GM19468 (cell line): Measurements from ENCODE around the gene PRKAB1.
"Not testable (repeated sequence)": the region's sequence is repeated elsewhere in the genome, so short reads cannot be mapped to it uniquely, and the experiment has no call there.

ENCODE experiments used
- ATAC-seq: cut with Tn5 transposase; IDR thresholded peaks from one replicate; pipeline ENCODE4 v1.9.1; 2021; ENCODE audit warnings: mild to moderate bottlenecking, moderate library complexity, moderate number of reproducible peaks; ENCODE audit not compliant: unreplicated experiment; ENCODE audit errors: extremely low read depth

PRKAB1 gene

DNA sequence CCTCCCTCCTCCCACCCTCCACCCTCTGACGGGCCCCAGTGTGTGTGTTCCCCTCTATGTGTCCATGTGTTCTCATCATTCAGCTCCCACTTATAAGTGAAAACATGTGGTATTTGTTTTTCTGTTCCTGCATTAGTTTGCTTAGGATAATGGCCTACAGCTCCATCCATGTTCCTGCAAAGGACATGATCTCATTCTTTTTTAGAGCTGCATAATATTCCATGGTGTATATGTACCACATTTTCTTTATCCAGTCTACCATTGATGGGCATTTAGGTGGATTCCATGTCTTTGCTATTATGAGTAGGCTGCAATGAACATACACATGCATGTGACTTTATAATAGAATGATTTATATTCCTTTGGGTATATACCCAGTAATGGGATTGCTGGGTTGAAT is 38.5 kb downstream of the PRKAB1 start:
- ATAC-seq, result not testable (repeated sequence)

- no peak for ATAC-seq
Measured at GRCh38 chr12:119710374-119710964, 42.5 kb downstream of the PRKAB1 start.

DNA sequence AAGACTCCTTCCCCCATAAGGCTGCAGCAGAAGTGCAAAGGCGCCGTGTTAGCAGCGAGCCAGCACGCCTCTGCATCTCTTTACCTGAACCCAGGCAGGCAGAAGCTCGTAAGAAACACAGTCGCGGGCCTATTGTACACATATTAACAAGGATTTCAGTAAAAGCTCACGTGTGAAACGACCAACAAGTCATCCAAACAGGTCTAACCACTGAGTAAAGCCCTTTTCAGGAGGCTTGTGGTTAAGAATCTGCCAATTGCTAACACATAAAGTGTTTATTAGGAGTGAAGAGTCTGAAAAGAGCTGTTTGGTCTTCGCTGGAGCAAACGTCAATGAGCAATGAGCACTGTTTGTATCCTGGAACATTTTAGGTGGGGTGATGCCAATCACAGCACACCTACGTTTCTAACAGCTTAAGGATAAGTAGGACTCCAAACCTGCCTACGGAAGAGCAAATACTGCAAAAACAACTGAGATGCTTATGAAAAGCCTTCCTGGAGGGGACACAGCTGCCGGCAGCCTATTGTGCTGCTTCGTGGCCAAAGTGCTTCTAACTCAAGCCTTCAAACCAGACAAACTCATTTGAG is 43.1 kb downstream of the PRKAB1 start:
- no peak for ATAC-seq

DNA sequence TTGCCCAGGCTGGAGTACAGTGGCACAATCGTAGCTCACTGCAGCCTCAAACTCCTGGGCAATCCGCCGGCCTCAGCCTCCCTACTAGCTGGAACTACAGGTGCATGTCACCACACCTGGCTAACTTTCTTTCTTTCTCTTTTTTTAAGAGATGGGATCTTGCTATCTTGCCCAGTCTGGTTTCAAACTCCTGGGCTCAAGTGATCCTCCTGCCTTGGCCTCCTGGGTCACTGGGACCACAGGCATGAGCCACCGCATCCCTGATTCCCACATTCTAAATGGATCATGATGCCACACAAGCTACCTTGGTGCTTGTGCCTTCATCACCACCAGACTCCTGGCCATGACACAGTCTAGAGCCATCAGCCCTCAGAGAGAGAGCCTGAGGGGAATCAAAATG is 43.8 kb downstream of the PRKAB1 start:
- no peak for ATAC-seq

GRCh38 chr12:119712721-119713120 is 44.8 kb downstream of the PRKAB1 start:
- ATAC-seq, result no peak

DNA sequence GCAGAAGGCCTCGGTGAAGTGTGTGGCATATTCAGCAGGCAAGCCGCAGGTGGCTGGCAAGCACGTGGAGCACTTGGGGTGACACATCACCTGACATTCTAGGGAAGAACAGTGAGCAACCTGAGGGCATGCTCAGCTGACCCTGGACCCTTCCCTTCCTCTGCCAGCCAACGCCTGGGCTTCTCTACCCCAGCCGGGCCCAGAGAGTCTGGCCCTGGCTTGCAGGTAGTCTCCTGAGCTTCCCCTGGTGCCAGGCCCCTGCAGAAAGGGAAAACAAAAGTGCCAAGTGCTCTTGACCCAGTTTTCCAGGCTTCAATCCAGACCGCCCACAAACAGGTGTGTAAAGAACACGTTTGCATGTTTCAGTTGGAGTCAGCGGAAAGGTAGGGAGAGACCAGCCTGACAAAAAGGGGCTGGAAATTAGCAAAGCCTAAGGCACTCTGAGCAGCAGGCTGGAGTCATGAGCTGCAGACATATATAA is 45.7 kb downstream of the PRKAB1 start:
- ATAC-seq, result no peak

- ATAC-seq, result no peak
Measured at GRCh38 chr12:119714614-119715267, 46.8 kb downstream of the PRKAB1 start.

GRCh38 chr12:119715268-119715620 is 47.3 kb downstream of the PRKAB1 start:
- ATAC-seq, result no peak

DNA sequence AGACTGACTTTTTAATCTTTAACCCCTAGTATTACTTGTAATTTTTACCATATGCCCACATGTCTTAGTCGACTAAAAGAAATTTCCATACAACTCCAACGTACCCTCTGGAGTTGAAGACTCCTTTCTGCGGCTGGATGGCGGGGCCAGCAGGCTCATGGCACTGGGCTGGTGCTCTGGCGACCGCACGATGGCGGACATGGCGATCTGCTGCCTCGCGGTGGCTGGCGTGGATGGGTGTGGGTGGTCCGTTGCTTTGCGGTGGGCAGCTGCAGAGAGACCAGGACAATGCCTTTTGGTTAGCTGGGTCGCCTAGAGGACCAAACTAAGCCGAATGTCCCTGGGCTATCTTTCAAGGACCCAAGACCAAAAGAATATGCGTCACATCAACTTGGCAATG is 50.2 kb downstream of the PRKAB1 start:
- no peak for ATAC-seq

- no peak for ATAC-seq
Measured at GRCh38 chr12:119720349-119720748, 52.4 kb downstream of the PRKAB1 start.

GRCh38 chr12:119721306-119721705 is 53.4 kb downstream of the PRKAB1 start:
- no peak for ATAC-seq

- no peak for ATAC-seq
Measured at GRCh38 chr12:119725523-119725922, 57.6 kb downstream of the PRKAB1 start.

DNA sequence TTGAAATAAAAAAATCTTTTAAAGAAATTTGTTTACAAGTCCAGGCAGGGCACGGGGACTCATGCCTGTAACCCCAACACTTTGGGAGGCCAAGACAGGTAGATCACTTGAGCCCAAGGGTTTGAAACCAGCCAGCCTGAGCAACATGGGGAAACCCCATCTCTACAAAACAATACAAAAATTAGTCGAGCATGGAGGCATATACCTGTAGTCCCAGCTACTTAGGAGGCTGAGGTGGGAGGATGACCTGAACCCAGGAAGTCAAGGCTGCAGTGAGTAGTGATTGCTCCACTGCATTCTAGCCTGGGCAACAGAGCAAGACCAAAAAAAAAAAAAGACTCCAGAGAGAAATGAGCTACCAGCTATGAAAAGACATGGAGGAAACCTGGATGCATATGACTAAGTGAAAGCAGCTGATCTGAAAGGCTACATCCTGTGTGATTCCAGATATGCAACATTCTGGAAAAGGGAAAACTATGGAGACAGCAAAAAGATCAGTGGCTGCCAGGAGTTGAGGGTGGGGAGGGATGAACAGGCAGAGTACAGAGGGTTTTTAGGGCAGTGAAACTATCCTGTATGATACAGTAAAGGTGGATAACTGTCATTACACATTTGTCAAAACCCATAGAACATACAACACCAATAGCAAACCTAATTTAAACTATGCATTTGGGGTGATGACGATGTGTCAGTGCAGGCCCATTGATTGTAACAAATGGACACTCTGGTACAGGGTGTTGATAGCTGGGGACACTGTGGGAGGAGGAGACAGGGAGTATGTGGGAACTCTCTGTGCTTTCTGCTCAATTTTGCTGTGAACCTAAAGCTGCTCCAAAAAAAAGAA is 59.9 kb downstream of the PRKAB1 start:
- no peak for ATAC-seq

- no peak for ATAC-seq
Measured at GRCh38 chr12:119728444-119728745, 60.5 kb downstream of the PRKAB1 start.

DNA sequence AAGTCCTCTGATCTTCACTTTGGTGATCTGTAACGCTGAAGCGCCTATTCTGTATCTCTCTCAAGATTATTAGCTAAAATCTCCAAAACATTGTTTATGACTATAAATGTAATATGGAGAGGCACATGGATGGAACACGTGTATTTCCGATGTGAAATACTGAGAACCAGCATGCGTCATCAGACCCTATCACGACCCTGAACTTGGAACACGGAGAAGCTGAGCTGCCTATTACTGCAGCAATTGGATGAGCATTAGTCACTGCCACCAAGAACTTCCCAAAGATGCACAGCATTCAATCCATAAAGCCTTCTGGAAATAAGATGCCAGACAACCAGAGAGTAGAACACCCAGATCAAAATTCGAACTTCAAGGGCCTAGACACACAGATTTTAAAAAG is 61.9 kb downstream of the PRKAB1 start:
- ATAC-seq, result no peak

GRCh38 chr12:119730381-119730780 is 62.4 kb downstream of the PRKAB1 start:
- no peak for ATAC-seq
